Sigmoid colon (tissue), 7 donors: ENCODE measurements around the gene ERBB2. TPM values are rescaled to one million over a fixed set of nuclear protein-coding genes. Genes with fewer than 3 reads are reported as not detected.

Experiments used
- DNase-seq: peaks from one replicate; pipeline ENCODE4 v3.0.0-alpha.2; 2019
- H3K27ac ChIP-seq, 4 donors: fragments of 200-600 bp; sonication (generic); one replicate each; pipeline ENCODE4 v1.5.1; 2016 to 2019; ENCODE audit warnings: mild to moderate bottlenecking in 1 of 4
- H3K27me3 ChIP-seq, 3 donors: fragments of 200-600 bp; sonication (generic); one replicate each; pipeline ENCODE4 v1.5.1; 2019; ENCODE audit warnings: mild to moderate bottlenecking in 1 of 3
- H3K36me3 ChIP-seq, 4 donors: fragments of 200-600 bp; sonication (generic); one replicate each; pipeline ENCODE4 v1.5.1; 2016 to 2019
- H3K4me1 ChIP-seq, 4 donors: fragments of 200-600 bp; sonication (generic); one replicate each; pipeline ENCODE4 v1.5.1; 2017 to 2019
- H3K4me3 ChIP-seq, 4 donors: fragments of 200-600 bp; sonication (generic); one replicate each; pipeline ENCODE4 v1.5.1; 2017 to 2019; ENCODE audit warnings: mild to moderate bottlenecking in 2 of 4, moderate library complexity in 1 of 4
- H3K9me3 ChIP-seq, 4 donors: fragments of 200-600 bp in 3 of 4; sonication (generic) in 3 of 4; one replicate each; pipeline versions ENCODE4 v1.5.1 to v1.6.1; 2013 to 2019
- CTCF ChIP-seq, 4 experiments: fragments of 450-650 bp in 3 of 4; fragments of 200-600 bp in 1 of 4; IDR thresholded peaks; one replicate each; pipeline ENCODE4 v1.5.1; 2016 to 2019; ENCODE audit warnings: antibody characterized with exemption in 4 of 4, mild to moderate bottlenecking in 3 of 4, moderate library complexity in 2 of 4
- EP300 ChIP-seq, 4 donors: sonication (generic); formaldehyde crosslinking; IDR thresholded peaks; one replicate each; pipeline ENCODE4 v1.6.1; 2017; ENCODE audit warnings: antibody characterized with exemption in 4 of 4
- POLR2A ChIP-seq, 2 donors: fragments of 450-650 bp; IDR thresholded peaks; one replicate each; pipeline ENCODE4 v1.6.1; 2016; ENCODE audit warnings: antibody characterized with exemption in 2 of 2, mild to moderate bottlenecking in 2 of 2, moderate library complexity in 2 of 2
- POLR2AphosphoS5 ChIP-seq, 4 donors: sonication (generic); formaldehyde crosslinking; IDR thresholded peaks; one replicate each; pipeline ENCODE4 v1.6.1; 2017; ENCODE audit warnings: antibody characterized with exemption in 4 of 4
- WGBS, 2 donors: extraction: QIAGEN DNeasy Blood & Tissue Kit; methylation state at CpG; one replicate each; pipeline ENCODE4 v1.1.7; 2013; 5-methylcytosine and 5-hydroxymethylcytosine counted together
- intact Hi-C: fragments of 100-400 bp; cut with DNase I; formaldehyde crosslinking; loops from one replicate; pipeline ENCODE4 v1.15.1; 2023
- polyA plus RNA-seq, 3 donors: library from polyadenylated mRNA; stranded (reverse); fragments of 200-250 nt; gene quantifications; one replicate each; pipeline ENCODE4 v1.2.3, GENCODE V29; 2013
- total RNA-seq, 4 donors: library from RNA; depleted of rRNA; stranded (reverse); fragments of >200 nt; gene quantifications; one replicate each; pipeline ENCODE4 v1.1.0, GENCODE V29; 2016
- donor health status: healthy with polysubstance abuse.
- donor health status: Bipolar disorder and iron deficiency.
- donor health status: healthy.

Gene ERBB2
- total and polyA plus RNA-seq, 7 donors, result 11.8 to 58.9 (median 21.0) TPM

GRCh38 chr17:39755554-39756379, 55.9 kb downstream of the ERBB2 start:
- 49 to 69% methylated on average over 18 of the region's 18 CpGs for WGBS, 2 donors
- peak; percentile 56 for DNase-seq

GRCh38 chr17:39756380-39757079, 56.7 kb downstream of the ERBB2 start:
- peaks cover 0 to 22% (median 16%) of the 10 kb centered on the region in 4 donors for H3K4me1 ChIP-seq
- peak; percentile 50 for DNase-seq
- no peak overlapping the region for H3K27ac ChIP-seq
- intact Hi-C loops, result loop anchor here (5.0 to 10.0 kb wide), 3 partner anchors 171 to 552 kb away; partner anchors contain the start of genes LRRC3C, ORMDL3 and RPL19
- no peak for TF ChIP-seq EP300 (IDR thresholded peaks at IDR 0.05)
- no peak for TF ChIP-seq CTCF (IDR thresholded peaks at IDR 0.05)
- TF ChIP-seq POLR2A (IDR thresholded peaks at IDR 0.05), result no peak
- TF ChIP-seq POLR2AphosphoS5 (IDR thresholded peaks at IDR 0.05), result no peak
- H3K4me3 ChIP-seq, result no peak overlapping the region
- H3K27me3 ChIP-seq, result peaks cover 0 to 16% (median 4%) of the 10 kb centered on the region in 3 donors
- WGBS, 2 donors, result 63 to 66% methylated on average over 7 of the region's 7 CpGs
- no peaks in the 10 kb centered on the region for H3K36me3 ChIP-seq
- H3K9me3 ChIP-seq, result no peaks in the 10 kb centered on the region

More at GRCh38 chr17:39755554-39756379, 55.9 kb downstream of the ERBB2 start:
- intact Hi-C loops, result loop anchor here (2.0 to 10.0 kb wide), 4 partner anchors 119 to 551 kb away; partner anchors contain the start of genes LRRC3C, ORMDL3, RPL19 and STARD3
- no peak for TF ChIP-seq POLR2A (IDR thresholded peaks at IDR 0.05)
- no peak for TF ChIP-seq EP300 (IDR thresholded peaks at IDR 0.05)
- no peak for TF ChIP-seq POLR2AphosphoS5 (IDR thresholded peaks at IDR 0.05)
- no peak for TF ChIP-seq CTCF (IDR thresholded peaks at IDR 0.05)
- no peak overlapping the region for H3K4me3 ChIP-seq
- no peaks in the 10 kb centered on the region for H3K9me3 ChIP-seq
- peak overlapping the region; percentile 93 to 96 (median 94) for H3K27ac ChIP-seq
- H3K36me3 ChIP-seq, result no peaks in the 10 kb centered on the region
- peaks cover 0 to 8% (median 2%) of the 10 kb centered on the region in 3 donors for H3K27me3 ChIP-seq
- peaks cover 0 to 22% (median 16%) of the 10 kb centered on the region in 4 donors for H3K4me1 ChIP-seq

- DNase-seq, result no peak
- H3K27ac ChIP-seq, result no peak overlapping the region
- H3K4me3 ChIP-seq, result no peak overlapping the region
- intact Hi-C loops, result loop anchor here (5.0 to 10.0 kb wide), 3 partner anchors 170 to 552 kb away; partner anchors contain the start of genes LRRC3C, ORMDL3 and RPL19
- TF ChIP-seq EP300 (IDR thresholded peaks at IDR 0.05) (no peak), POLR2A (IDR thresholded peaks at IDR 0.05) (no peak), POLR2AphosphoS5 (IDR thresholded peaks at IDR 0.05) (no peak), CTCF (IDR thresholded peaks at IDR 0.05) (no peak)
- peaks cover 0 to 22% (median 16%) of the 10 kb centered on the region in 4 donors for H3K4me1 ChIP-seq
- WGBS, 2 donors, result 84 to 86% methylated on average over 4 of the region's 4 CpGs
- no peaks in the 10 kb centered on the region for H3K9me3 ChIP-seq
- peaks cover 0 to 23% (median 8%) of the 10 kb centered on the region in 3 donors for H3K27me3 ChIP-seq
- H3K36me3 ChIP-seq, result no peaks in the 10 kb centered on the region
Observed at GRCh38 chr17:39757176-39757662, 57.4 kb downstream of the ERBB2 start.

GRCh38 chr17:39757931-39758873, 58.3 kb downstream of the ERBB2 start:
- intact Hi-C loops, result loop anchor here (5.0 to 10.0 kb wide), 3 partner anchors 169 to 553 kb away; partner anchors contain the start of genes LRRC3C, ORMDL3 and RPL19
- peak; percentile 28 for DNase-seq
- Histone ChIP-seq H3K27ac (no peak overlapping the region), H3K4me3 (no peak overlapping the region), H3K36me3 (no peaks in the 10 kb centered on the region), H3K27me3 (peaks cover 0 to 24% (median 8%) of the 10 kb centered on the region in 3 donors), H3K4me1 (peaks cover 0 to 20% (median 12%) of the 10 kb centered on the region in 4 donors), H3K9me3 (no peaks in the 10 kb centered on the region)
- no peak for TF ChIP-seq POLR2A (IDR thresholded peaks at IDR 0.05)
- TF ChIP-seq POLR2AphosphoS5 (IDR thresholded peaks at IDR 0.05), result no peak
- no peak for TF ChIP-seq EP300 (IDR thresholded peaks at IDR 0.05)
- TF ChIP-seq CTCF (IDR thresholded peaks at IDR 0.05), result no peak
- 55 to 78% methylated on average over 12 of the region's 12 CpGs for WGBS, 2 donors
